Measurements from ENCODE around the gene BLACAT1.

DNA sequence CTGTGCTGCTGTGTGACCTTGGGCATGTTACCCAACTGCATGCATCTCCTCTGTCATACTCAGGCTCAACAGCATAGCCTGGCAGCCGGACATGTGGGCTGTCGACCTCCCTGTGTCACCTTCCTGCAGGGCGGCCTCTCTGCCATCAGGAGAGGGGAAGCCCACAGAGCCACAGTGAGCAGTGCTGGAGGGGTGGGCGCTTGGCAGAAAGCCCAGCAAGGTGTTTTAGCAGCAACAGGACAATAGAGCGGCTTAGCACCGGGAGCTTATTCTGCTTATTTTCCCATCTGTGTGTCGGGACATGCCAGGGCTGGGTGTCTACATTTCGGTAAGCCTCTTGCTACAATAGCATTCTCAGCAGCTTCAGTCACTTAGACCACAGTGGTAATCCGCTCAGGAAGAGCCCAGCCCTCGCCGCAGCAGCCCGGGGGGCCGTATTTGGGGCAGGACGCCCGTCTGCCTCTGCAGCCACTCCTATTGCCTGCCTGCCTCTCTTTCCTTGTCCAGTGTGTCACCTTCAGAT lies 25.8 kb upstream of the BLACAT1 start:
- TF ChIP-seq POLR2A (IDR thresholded peaks at IDR 0.05) (no peak), POLR2AphosphoS5 (IDR thresholded peaks at IDR 0.05) (no peak)
- TF ChIP-seq, protein P1, sequence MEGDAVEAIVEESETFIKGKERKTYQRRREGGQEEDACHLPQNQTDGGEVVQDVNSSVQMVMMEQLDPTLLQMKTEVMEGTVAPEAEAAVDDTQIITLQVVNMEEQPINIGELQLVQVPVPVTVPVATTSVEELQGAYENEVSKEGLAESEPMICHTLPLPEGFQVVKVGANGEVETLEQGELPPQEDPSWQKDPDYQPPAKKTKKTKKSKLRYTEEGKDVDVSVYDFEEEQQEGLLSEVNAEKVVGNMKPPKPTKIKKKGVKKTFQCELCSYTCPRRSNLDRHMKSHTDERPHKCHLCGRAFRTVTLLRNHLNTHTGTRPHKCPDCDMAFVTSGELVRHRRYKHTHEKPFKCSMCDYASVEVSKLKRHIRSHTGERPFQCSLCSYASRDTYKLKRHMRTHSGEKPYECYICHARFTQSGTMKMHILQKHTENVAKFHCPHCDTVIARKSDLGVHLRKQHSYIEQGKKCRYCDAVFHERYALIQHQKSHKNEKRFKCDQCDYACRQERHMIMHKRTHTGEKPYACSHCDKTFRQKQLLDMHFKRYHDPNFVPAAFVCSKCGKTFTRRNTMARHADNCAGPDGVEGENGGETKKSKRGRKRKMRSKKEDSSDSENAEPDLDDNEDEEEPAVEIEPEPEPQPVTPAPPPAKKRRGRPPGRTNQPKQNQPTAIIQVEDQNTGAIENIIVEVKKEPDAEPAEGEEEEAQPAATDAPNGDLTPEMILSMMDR (IDR thresholded peaks at IDR 0.05): no peak

All from prostate gland (tissue), 2 donors.